Loucy (cell line): Measurements from ENCODE around the gene CRYL1.

Experiments
- H2AFZ ChIP-seq: fragments of 200-600 bp; sonication (generic); 2 replicates; pipeline ENCODE4 v1.6.0; 2016; ENCODE audit warnings: antibody characterized with exemption, mild to moderate bottlenecking, low read length, moderate library complexity
- H3F3A ChIP-seq: fragments of 200-600 bp; 2 replicates; pipeline ENCODE4 v1.6.0; 2016; ENCODE audit warnings: antibody characterized with exemption, low read depth, mild to moderate bottlenecking
- H3K27me3 ChIP-seq: fragments of 200-600 bp; sonication (generic); 2 replicates; pipeline ENCODE4 v1.6.1; 2014; ENCODE audit warnings: low read length, mild to moderate bottlenecking; ENCODE audit not compliant: insufficient read depth, poor library complexity, severe bottlenecking
- H3K36me3 ChIP-seq: fragments of 200-600 bp; sonication (generic); 2 replicates; pipeline ENCODE4 v1.6.1; 2016; ENCODE audit warnings: low read length; ENCODE audit not compliant: insufficient read depth
- H3K4me1 ChIP-seq: fragments of 200-600 bp; sonication (generic); 2 replicates; pipeline ENCODE4 v1.5.1; 2014; ENCODE audit warnings: low read length, mild to moderate bottlenecking; ENCODE audit not compliant: insufficient read depth, poor library complexity, severe bottlenecking
- H3K4me2 ChIP-seq: fragments of 200-600 bp; sonication (generic); 2 replicates; pipeline ENCODE4 v1.6.0; 2014; ENCODE audit warnings: antibody characterized with exemption, low read length, low read depth, mild to moderate bottlenecking; ENCODE audit not compliant: poor library complexity, severe bottlenecking
- H3K4me3 ChIP-seq: fragments of 200-600 bp; sonication (generic); 2 replicates; pipeline ENCODE4 v1.5.1; 2014; ENCODE audit warnings: low read length, mild to moderate bottlenecking, mixed read lengths; ENCODE audit not compliant: poor library complexity, severe bottlenecking
- H3K79me2 ChIP-seq: fragments of 200-600 bp; sonication (generic); 2 replicates; pipeline ENCODE4 v1.6.1; 2014; ENCODE audit warnings: low read length; ENCODE audit not compliant: insufficient read depth
- H3K9ac ChIP-seq: fragments of 200-600 bp; sonication (generic); 2 replicates; pipeline ENCODE4 v1.6.0; 2014; ENCODE audit warnings: mild to moderate bottlenecking, low read depth, low read length, moderate library complexity; ENCODE audit not compliant: poor library complexity, severe bottlenecking
- H3K9me2 ChIP-seq: fragments of 200-600 bp; sonication (generic); replicated peaks from 2 replicates; pipeline ENCODE4 v1.6.1; 2016; ENCODE audit warnings: low read depth, low read length, mixed read lengths
- H3K9me3 ChIP-seq: fragments of 200-600 bp; sonication (generic); 2 replicates; pipeline ENCODE4 v1.6.1; 2014; ENCODE audit warnings: mild to moderate bottlenecking, antibody characterized with exemption, low read length, low read depth; ENCODE audit not compliant: insufficient read depth
- H4K20me1 ChIP-seq: fragments of 200-600 bp; sonication (generic); 2 replicates; pipeline ENCODE4 v1.6.0; 2014; ENCODE audit warnings: antibody characterized with exemption, low read length, mild to moderate bottlenecking; ENCODE audit not compliant: insufficient read depth, poor library complexity, severe bottlenecking
- CTCF ChIP-seq: fragments of 200-600 bp; sonication (generic); conservative IDR thresholded peaks from 2 replicates; pipeline ENCODE4 v1.5.1; 2014; ENCODE audit warnings: mild to moderate bottlenecking, antibody characterized with exemption, low read length
- EZH2phosphoT487 ChIP-seq: fragments of 200-600 bp; IDR thresholded peaks from 2 replicates; pipeline ENCODE4 v1.6.1; 2018; ENCODE audit warnings: antibody characterized with exemption, mild to moderate bottlenecking, moderate library complexity, borderline replicate concordance

CRYL1 gene

GRCh38 chr13:20401931-20402856, 123.5 kb downstream of the CRYL1 start:
- TF ChIP-seq EZH2phosphoT487 (no peak), CTCF (no peak)
- Histone ChIP-seq H3K36me3 (no peaks in the 10 kb centered on the region), H3K4me2 (no peak overlapping the region), H2AFZ (no peak overlapping the region), H3K9me3 (no peaks in the 10 kb centered on the region), H3K4me1 (peaks cover 14% of the 10 kb centered on the region), H3K4me3 (no peak overlapping the region), H3K27me3 (no peaks in the 10 kb centered on the region), H3K9me2 (no peaks in the 10 kb centered on the region), H3K9ac (no peak overlapping the region), H3K79me2 (no peaks in the 10 kb centered on the region), H4K20me1 (no peaks in the 10 kb centered on the region), H3F3A (no peaks in the 10 kb centered on the region)

- H4K20me1 ChIP-seq, result no peaks in the 10 kb centered on the region
- H3K4me2 ChIP-seq, result no peak overlapping the region
- H3K36me3 ChIP-seq, result no peaks in the 10 kb centered on the region
- H3K9ac ChIP-seq, result no peak overlapping the region
- H3K4me1 ChIP-seq, result peaks cover 14% of the 10 kb centered on the region
- no peaks in the 10 kb centered on the region for H3K9me3 ChIP-seq
- no peak overlapping the region for H2AFZ ChIP-seq
- no peak overlapping the region for H3K4me3 ChIP-seq
- H3K9me2 ChIP-seq, result no peaks in the 10 kb centered on the region
- TF ChIP-seq EZH2phosphoT487 (no peak), CTCF (no peak)
- H3F3A ChIP-seq, result no peaks in the 10 kb centered on the region
- no peaks in the 10 kb centered on the region for H3K27me3 ChIP-seq
- no peaks in the 10 kb centered on the region for H3K79me2 ChIP-seq
Measured at GRCh38 chr13:20401531-20401930, 124.1 kb downstream of the CRYL1 start.

GRCh38 chr13:20400774-20401173, 124.9 kb downstream of the CRYL1 start:
- Histone ChIP-seq H4K20me1 (no peaks in the 10 kb centered on the region), H3K4me1 (peaks cover 14% of the 10 kb centered on the region), H3K4me2 (no peak overlapping the region), H3K9ac (no peak overlapping the region), H2AFZ (no peak overlapping the region), H3F3A (no peaks in the 10 kb centered on the region), H3K4me3 (no peak overlapping the region), H3K79me2 (no peaks in the 10 kb centered on the region), H3K9me3 (no peaks in the 10 kb centered on the region), H3K27me3 (no peaks in the 10 kb centered on the region), H3K9me2 (no peaks in the 10 kb centered on the region), H3K36me3 (no peaks in the 10 kb centered on the region)
- no peak for TF ChIP-seq EZH2phosphoT487
- TF ChIP-seq CTCF, result no peak
